ENCODE measurements around the gene VAV1. TPM values are rescaled to one million over a fixed set of nuclear protein-coding genes. Genes with fewer than 3 reads are reported as not detected.

The VAV1 gene
- total and polyA plus RNA-seq, 2 experiments from 2014 or later: 0.82 to 1.8 TPM

- Mint-ChIP-seq H3K4me3 (no peak overlapping the region), H3K36me3 (ENCODE audit: low read depth) (peaks cover 36% of the 10 kb centered on the region), H3K9me3 (peaks cover 88% of the 10 kb centered on the region), H3K27ac (no peak overlapping the region), H3K4me1 (no peaks in the 10 kb centered on the region), H3K27me3 (ENCODE audit: insufficient read depth, low read depth, poor library complexity) (peaks cover 12% of the 10 kb centered on the region)
- Histone ChIP-seq H3K79me2 (replicated peaks; ENCODE audit: insufficient read depth) (no peaks in the 10 kb centered on the region), H2AFZ (no peak overlapping the region), H3K27ac (ENCODE audit: low read depth) (no peak overlapping the region), H3K4me3 (no peak overlapping the region), H3K36me3 (ENCODE audit: insufficient read depth) (no peaks in the 10 kb centered on the region), H3K27me3 (ENCODE audit: insufficient read depth) (no peaks in the 10 kb centered on the region), H3K4me2 (no peak overlapping the region), H4K20me1 (replicated peaks; ENCODE audit: insufficient read depth) (no peaks in the 10 kb centered on the region), H3F3A (replicated peaks; ENCODE audit: low read depth) (no peaks in the 10 kb centered on the region), H3K4me1 (ENCODE audit: insufficient read depth) (no peaks in the 10 kb centered on the region), H3K9me2 (ENCODE audit: insufficient read depth) (no peaks in the 10 kb centered on the region)
- ATAC-seq (no peak), DNase-seq (ENCODE audit: low spot score) (no peak)
- TF ChIP-seq EZH2 (IDR thresholded peaks at IDR 0.05; ENCODE audit: low read depth, unreplicated experiment) (no peak), CREB1 (CRISPR knock-in tag; IDR thresholded peaks at IDR 0.05; ENCODE audit: low read depth) (no peak), ZNF114 (CRISPR knock-in tag; IDR thresholded peaks at IDR 0.05) (no peak), ZNF462 (CRISPR knock-in tag; IDR thresholded peaks at IDR 0.05) (no peak), JUNB (IDR thresholded peaks at IDR 0.05; ENCODE audit: unreplicated experiment) (no peak), ZNF331 (CRISPR knock-in tag; IDR thresholded peaks at IDR 0.05; ENCODE audit: low read depth) (no peak), NANOG (IDR thresholded peaks at IDR 0.05; ENCODE audit: borderline replicate concordance) (no peak), POLR2AphosphoS5 (IDR thresholded peaks at IDR 0.05; ENCODE audit: low read depth) (no peak)
- TF ChIP-seq, protein P1, sequence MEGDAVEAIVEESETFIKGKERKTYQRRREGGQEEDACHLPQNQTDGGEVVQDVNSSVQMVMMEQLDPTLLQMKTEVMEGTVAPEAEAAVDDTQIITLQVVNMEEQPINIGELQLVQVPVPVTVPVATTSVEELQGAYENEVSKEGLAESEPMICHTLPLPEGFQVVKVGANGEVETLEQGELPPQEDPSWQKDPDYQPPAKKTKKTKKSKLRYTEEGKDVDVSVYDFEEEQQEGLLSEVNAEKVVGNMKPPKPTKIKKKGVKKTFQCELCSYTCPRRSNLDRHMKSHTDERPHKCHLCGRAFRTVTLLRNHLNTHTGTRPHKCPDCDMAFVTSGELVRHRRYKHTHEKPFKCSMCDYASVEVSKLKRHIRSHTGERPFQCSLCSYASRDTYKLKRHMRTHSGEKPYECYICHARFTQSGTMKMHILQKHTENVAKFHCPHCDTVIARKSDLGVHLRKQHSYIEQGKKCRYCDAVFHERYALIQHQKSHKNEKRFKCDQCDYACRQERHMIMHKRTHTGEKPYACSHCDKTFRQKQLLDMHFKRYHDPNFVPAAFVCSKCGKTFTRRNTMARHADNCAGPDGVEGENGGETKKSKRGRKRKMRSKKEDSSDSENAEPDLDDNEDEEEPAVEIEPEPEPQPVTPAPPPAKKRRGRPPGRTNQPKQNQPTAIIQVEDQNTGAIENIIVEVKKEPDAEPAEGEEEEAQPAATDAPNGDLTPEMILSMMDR (conservative IDR thresholded peaks at IDR 0.05; ENCODE audit: low read depth in 2 of 2): no peak
- TF ChIP-seq, protein P2, sequence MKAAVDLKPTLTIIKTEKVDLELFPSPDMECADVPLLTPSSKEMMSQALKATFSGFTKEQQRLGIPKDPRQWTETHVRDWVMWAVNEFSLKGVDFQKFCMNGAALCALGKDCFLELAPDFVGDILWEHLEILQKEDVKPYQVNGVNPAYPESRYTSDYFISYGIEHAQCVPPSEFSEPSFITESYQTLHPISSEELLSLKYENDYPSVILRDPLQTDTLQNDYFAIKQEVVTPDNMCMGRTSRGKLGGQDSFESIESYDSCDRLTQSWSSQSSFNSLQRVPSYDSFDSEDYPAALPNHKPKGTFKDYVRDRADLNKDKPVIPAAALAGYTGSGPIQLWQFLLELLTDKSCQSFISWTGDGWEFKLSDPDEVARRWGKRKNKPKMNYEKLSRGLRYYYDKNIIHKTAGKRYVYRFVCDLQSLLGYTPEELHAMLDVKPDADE (IDR thresholded peaks at IDR 0.05): no peak
Measured at GRCh38 chr19:6826281-6826920, 53.9 kb downstream of the VAV1 start.

All from GM23338 (cell line).